HepG2 (cell line): ENCODE measurements around the gene PLCB1. TPM values are rescaled to one million over a fixed set of nuclear protein-coding genes. Genes with fewer than 3 reads are reported as not detected.

ENCODE experiments used
- ATAC-seq: fragments of 200-7000 bp; cut with Tn5 transposase; 3 replicates; pipeline ENCODE4 v1.9.1; 2020; ENCODE audit warnings: mild to moderate bottlenecking, moderate library complexity
- BruUV-seq: library from RNA; stranded (reverse); fragments of 400-500 nt; replicated peaks from 2 replicates; lab custom pipeline; 2021; lab: Mats Ljungman, UMichigan
- CTCF ChIA-PET: fragments of 300-600 bp; formaldehyde crosslinking; extraction: SDS; loops from one replicate; lab custom pipeline; 2021; ENCODE audit warnings: low total read pairs, inconsistent platforms, low intra/inter-chr PET ratio; lab: Yijun Ruan, JAX
- POLR2A ChIA-PET: fragments of 350-600 bp; sonication (Branson Sonifier 250); formaldehyde crosslinking; loops from one replicate; lab custom pipeline; 2020; ENCODE audit warnings: antibody characterized with exemption, inconsistent platforms; lab: Yijun Ruan, JAX
- DNase-seq: peaks from one replicate; pipeline ENCODE4 v3.0.0-alpha.2; 2015; ENCODE audit warnings: low spot score
- FAIRE-seq: peaks from 3 replicates; lab custom pipeline; 2011; peaks lifted over from hg19 to GRCh38; lab: Jason Lieb, UNC
- H2AFZ ChIP-seq: one replicate; pipeline ENCODE4 v1.6.1; 2011; ENCODE audit warnings: low read length, inconsistent platforms
- H3K27ac ChIP-seq: fragments of 300-600 bp; 3 replicates; pipeline ENCODE4 v1.8.0; 2011; ENCODE audit warnings: mixed run types, mild to moderate bottlenecking, mixed read lengths, low read length, inconsistent platforms; ENCODE audit not compliant: insufficient read depth; ENCODE audit errors: extremely low read length
- H3K27me3 ChIP-seq, 2 experiments: fragments of 200-600 bp in 1 of 2; 2 replicates in 1 of 2; 3 replicates in 1 of 2; pipeline versions ENCODE4 v1.6.0 to v1.8.0; 2011; ENCODE audit warnings: low read length in 2 of 2, mild to moderate bottlenecking in 2 of 2, moderate library complexity in 2 of 2, inconsistent platforms in 1 of 2; ENCODE audit not compliant: insufficient read depth in 2 of 2, control insufficient read depth in 1 of 2
- H3K36me3 ChIP-seq, 2 experiments: fragments of 200-600 bp in 1 of 2; replicated peaks in 1 of 2; 2 replicates in 1 of 2; 3 replicates in 1 of 2; pipeline versions ENCODE4 v1.5.1 to v1.8.0; 2011; ENCODE audit warnings: low read length in 2 of 2, inconsistent platforms in 1 of 2; ENCODE audit not compliant: insufficient read depth in 2 of 2, control insufficient read depth in 1 of 2
- H3K4me1 ChIP-seq: 2 replicates; pipeline ENCODE4 v1.5.1; 2012; ENCODE audit warnings: low read length, inconsistent platforms; ENCODE audit not compliant: insufficient read depth
- H3K4me2 ChIP-seq: 2 replicates; pipeline ENCODE4 v1.6.0; 2011; ENCODE audit warnings: low read depth, low read length, inconsistent platforms
- H3K4me3 ChIP-seq, 3 experiments: fragments of 200-600 bp in 1 of 3; sonication (generic), shearing (Covaris generic) in 1 of 3; replicated peaks in 1 of 3; 2 replicates each; pipeline ENCODE4 v1.5.1; 2011 to 2016; ENCODE audit warnings: low read length in 3 of 3, inconsistent platforms in 2 of 3, low read depth in 2 of 3, mild to moderate bottlenecking in 2 of 3, control low read depth in 1 of 3, mixed read lengths in 1 of 3; ENCODE audit not compliant: insufficient read depth in 1 of 3
- H3K79me2 ChIP-seq: one replicate; pipeline ENCODE4 v1.6.1; 2011; ENCODE audit warnings: low read length, inconsistent platforms; ENCODE audit not compliant: insufficient read depth
- H3K9ac ChIP-seq: 2 replicates; pipeline ENCODE4 v1.6.0; 2011; ENCODE audit warnings: mild to moderate bottlenecking, low read depth, low read length, inconsistent platforms; ENCODE audit not compliant: insufficient read depth
- H3K9me3 ChIP-seq: 2 replicates; pipeline ENCODE4 v1.5.1; 2012; ENCODE audit warnings: mild to moderate bottlenecking, low read length
- H4K20me1 ChIP-seq: 2 replicates; pipeline ENCODE4 v1.6.0; 2011; ENCODE audit warnings: inconsistent platforms, mild to moderate bottlenecking, low read length, moderate library complexity; ENCODE audit not compliant: insufficient read depth
- BRCA1 ChIP-seq: sonication (generic); formaldehyde crosslinking; IDR thresholded peaks from 2 replicates; pipeline ENCODE4 v1.4.0; 2020; ENCODE audit warnings: missing genetic modification reagents
- HDAC6 ChIP-seq: fragments of 200-600 bp; sonication (generic); IDR thresholded peaks from 2 replicates; pipeline ENCODE4 v1.7.0; 2017; ENCODE audit warnings: mild to moderate bottlenecking, antibody characterized with exemption, low read length, low read depth
- HOXA7 ChIP-seq: sonication (generic); formaldehyde crosslinking; IDR thresholded peaks from 2 replicates; pipeline ENCODE4 v1.8.1; 2022; ENCODE audit warnings: mild to moderate bottlenecking, missing genetic modification reagents, moderate library complexity
- KLF15 ChIP-seq: sonication (generic); formaldehyde crosslinking; IDR thresholded peaks from 2 replicates; pipeline ENCODE4 v1.8.1; 2023; ENCODE audit warnings: borderline replicate concordance, mild to moderate bottlenecking, inconsistent platforms, missing genetic modification reagents, mixed read lengths
- MAFF ChIP-seq: IDR thresholded peaks from 2 replicates; pipeline ENCODE4 v1.6.1; 2011; ENCODE audit warnings: low read depth, low read length, improper control_type of control experiment
- MAFK ChIP-seq, 2 experiments: IDR thresholded peaks in 1 of 2; conservative IDR thresholded peaks in 1 of 2; 2 replicates each; pipeline ENCODE4 v1.6.1; 2011; ENCODE audit warnings: improper control_type of control experiment in 2 of 2, low read length in 2 of 2
- MED13 ChIP-seq: sonication (generic); formaldehyde crosslinking; IDR thresholded peaks from 2 replicates; pipeline ENCODE4 v1.5.0; 2020; ENCODE audit warnings: missing genetic modification reagents
- MTF1 ChIP-seq: sonication (generic); formaldehyde crosslinking; IDR thresholded peaks from 2 replicates; pipeline ENCODE4 v1.5.0; 2020; ENCODE audit warnings: missing genetic modification reagents
- ZFP37 ChIP-seq: sonication (generic); formaldehyde crosslinking; IDR thresholded peaks from 2 replicates; pipeline ENCODE4 v1.4.0; 2020; ENCODE audit warnings: missing genetic modification reagents, borderline replicate concordance
- ZNF501 ChIP-seq: sonication (generic); formaldehyde crosslinking; IDR thresholded peaks from 2 replicates; pipeline ENCODE4 v1.5.1; 2020; ENCODE audit warnings: mild to moderate bottlenecking, moderate library complexity, missing genetic modification reagents
- ZNF775 ChIP-seq: sonication (generic); formaldehyde crosslinking; IDR thresholded peaks from 2 replicates; pipeline ENCODE4 v1.4.0; 2020; ENCODE audit warnings: missing genetic modification reagents, mild to moderate bottlenecking, moderate library complexity, borderline replicate concordance
- WGBS: methylation state at CpG from one replicate; pipeline ENCODE4 v1.1.6; 2017; ENCODE audit warnings: low lambda C conversion rate; 5-methylcytosine and 5-hydroxymethylcytosine counted together
- in situ Hi-C: cut with HindIII; loops from 2 replicates; pipeline ENCODE4 v1.10.0; 2017; ENCODE audit warnings: low pct_unique_long_range_greater_than_20kb; ENCODE audit not compliant: extremely low pct_ligation_motif_present
- intact Hi-C: fragments of 100-400 bp; cut with micrococcal nuclease; formaldehyde crosslinking; loops from one replicate; pipeline ENCODE4 v1.10.0; 2022; ENCODE audit not compliant: unreplicated experiment
- polyA plus RNA-seq, 8 experiments: library from polyadenylated mRNA; depleted of rRNA in 3 of 8; stranded (reverse) in 7 of 8; unstranded in 1 of 8; fragments of >200 nt; fragmentation: Illumina TruSeq in 4 of 8; extraction: Trizol in 4 of 8; gene quantifications; 2 replicates each; pipeline versions ENCODE4 v1.2.1 to v1.2.3, GENCODE V29; 2011 to 2016; ENCODE audit warnings: low read depth in 4 of 8, missing spikeins in 1 of 8, mixed read lengths in 1 of 8; ENCODE audit not compliant: insufficient read depth in 1 of 8
- total RNA-seq, 5 experiments: library from RNA; depleted of rRNA; stranded (reverse); fragments of >200 nt; fragmentation: Illumina TruSeq; extraction: Trizol; gene quantifications; 2 replicates each; pipeline ENCODE4 v1.2.3, GENCODE V29; 2016; ENCODE audit warnings: low read depth in 1 of 5
- TF ChIP-seq, protein P1 (sequence below): sonication (generic); formaldehyde crosslinking; IDR thresholded peaks from 2 replicates; pipeline ENCODE4 v1.9.0; 2021; ENCODE audit warnings: mild to moderate bottlenecking, missing genetic modification reagents

The PLCB1 gene
- total and polyA plus RNA-seq, 2 of the 13 experiments (the other 11 are each of a cell fraction or from before 2014, with no cell fraction given): 42.4 to 55.9 TPM

DNA sequence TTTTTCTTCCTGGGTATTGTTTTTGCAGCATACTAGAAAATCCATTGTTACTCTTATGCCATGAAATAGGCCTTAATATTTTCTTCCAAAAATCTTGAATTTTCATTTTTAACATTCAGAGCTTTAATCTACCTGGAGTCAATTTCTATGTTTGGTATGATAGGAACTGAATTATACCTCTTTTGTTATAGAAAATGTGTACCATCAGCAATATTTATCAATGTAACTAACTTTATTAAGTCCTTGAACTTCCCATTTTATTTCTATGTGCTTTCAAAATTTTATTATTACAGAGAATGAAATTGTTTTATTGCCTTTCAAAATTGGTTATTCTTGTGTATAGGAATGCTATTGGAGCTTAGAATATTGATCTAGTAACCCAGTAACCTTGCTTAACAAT lies 68.2 kb downstream of the PLCB1 start:
- 0 out of 5 replicates have a peak, but pooled peaks cover 0 to 3% of the 10 kb centered on the region in 2 experiments for H3K36me3 ChIP-seq
- no peak overlapping the region for H3K4me2 ChIP-seq
- ChIA-PET CTCF (no interaction called here), POLR2A (no interaction called here)
- no peak overlapping the region for H2AFZ ChIP-seq
- H3K4me3 ChIP-seq: no peak overlapping the region
- peaks cover 22% of the 10 kb centered on the region for H3K4me1 ChIP-seq
- no peaks in the 10 kb centered on the region for H3K9me3 ChIP-seq
- peaks cover 64% of the 10 kb centered on the region for H3K79me2 ChIP-seq
- FAIRE-seq (no peak), DNase-seq (no peak), ATAC-seq (no peak)
- no peak overlapping the region for H3K27ac ChIP-seq
- in situ Hi-C loops (no loop called here), intact Hi-C loops (no loop called here)
- no TSS peak for BruUV-seq
- TF ChIP-seq MAFK (conservative IDR thresholded peaks at IDR 0.05 in 1 of 2, IDR thresholded peaks at IDR 0.05 in 1 of 2; ENCODE audit: low read length in 2 of 2) (peak; percentile 53 to 76), MTF1 (CRISPR knock-in tag) (no peak), KLF15 (no peak), MAFF (peak; percentile 54)
- H3K27me3 ChIP-seq: no peaks in the 10 kb centered on the region
- no peaks in the 10 kb centered on the region; the same call in 1 of the 2 replicates for H4K20me1 ChIP-seq
- no peak overlapping the region for H3K9ac ChIP-seq

DNA sequence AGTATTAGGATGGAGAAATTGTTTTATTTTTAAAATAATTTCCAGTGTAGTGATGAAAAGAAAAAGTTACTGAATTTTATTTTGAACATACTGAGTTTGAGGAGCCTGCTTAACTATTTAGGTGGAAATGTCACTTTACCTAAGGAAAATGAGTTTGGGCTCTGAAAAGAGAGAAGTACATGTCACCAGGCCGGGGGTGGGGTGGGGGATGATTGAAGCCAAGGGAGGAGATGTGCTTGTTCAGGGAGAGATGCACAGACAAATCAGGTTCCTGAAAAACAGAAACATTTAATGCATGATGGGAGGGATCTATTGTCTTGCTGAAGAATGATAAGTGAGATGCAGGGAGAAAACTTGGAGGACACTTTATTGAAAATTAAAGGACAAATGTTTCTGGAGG lies 71.3 kb downstream of the PLCB1 start:
- Histone ChIP-seq H3K36me3 (peaks cover 0 to 2% of the 10 kb centered on the region in 2 experiments; a peak in 1 of 5 replicates), H3K4me1 (peaks cover 50% of the 10 kb centered on the region), H3K9me3 (no peaks in the 10 kb centered on the region), H3K4me3 (no peak overlapping the region), H4K20me1 (no peaks in the 10 kb centered on the region; the same call in 1 of the 2 replicates), H3K4me2 (no peak overlapping the region), H2AFZ (no peak overlapping the region), H3K27ac (no peak overlapping the region), H3K79me2 (peaks cover 66% of the 10 kb centered on the region), H3K27me3 (no peaks in the 10 kb centered on the region), H3K9ac (no peak overlapping the region)
- POLR2A ChIA-PET: no interaction called here
- in situ Hi-C loops (no loop called here), intact Hi-C loops (no loop called here)
- no peak for DNase-seq
- CTCF ChIA-PET: no interaction called here
- WGBS: 93% methylated on average over 1 of the region's 1 CpG
- FAIRE-seq: no peak
- no TSS peak for BruUV-seq
- ATAC-seq: no peak
- TF ChIP-seq HOXA7 (CRISPR knock-in tag) (no peak), ZNF775 (no peak), HDAC6 (no peak), ZNF501 (CRISPR knock-in tag) (no peak), MED13 (CRISPR knock-in tag) (no peak), ZFP37 (CRISPR knock-in tag) (no peak), BRCA1 (CRISPR knock-in tag) (no peak)
- TF ChIP-seq, protein P1, sequence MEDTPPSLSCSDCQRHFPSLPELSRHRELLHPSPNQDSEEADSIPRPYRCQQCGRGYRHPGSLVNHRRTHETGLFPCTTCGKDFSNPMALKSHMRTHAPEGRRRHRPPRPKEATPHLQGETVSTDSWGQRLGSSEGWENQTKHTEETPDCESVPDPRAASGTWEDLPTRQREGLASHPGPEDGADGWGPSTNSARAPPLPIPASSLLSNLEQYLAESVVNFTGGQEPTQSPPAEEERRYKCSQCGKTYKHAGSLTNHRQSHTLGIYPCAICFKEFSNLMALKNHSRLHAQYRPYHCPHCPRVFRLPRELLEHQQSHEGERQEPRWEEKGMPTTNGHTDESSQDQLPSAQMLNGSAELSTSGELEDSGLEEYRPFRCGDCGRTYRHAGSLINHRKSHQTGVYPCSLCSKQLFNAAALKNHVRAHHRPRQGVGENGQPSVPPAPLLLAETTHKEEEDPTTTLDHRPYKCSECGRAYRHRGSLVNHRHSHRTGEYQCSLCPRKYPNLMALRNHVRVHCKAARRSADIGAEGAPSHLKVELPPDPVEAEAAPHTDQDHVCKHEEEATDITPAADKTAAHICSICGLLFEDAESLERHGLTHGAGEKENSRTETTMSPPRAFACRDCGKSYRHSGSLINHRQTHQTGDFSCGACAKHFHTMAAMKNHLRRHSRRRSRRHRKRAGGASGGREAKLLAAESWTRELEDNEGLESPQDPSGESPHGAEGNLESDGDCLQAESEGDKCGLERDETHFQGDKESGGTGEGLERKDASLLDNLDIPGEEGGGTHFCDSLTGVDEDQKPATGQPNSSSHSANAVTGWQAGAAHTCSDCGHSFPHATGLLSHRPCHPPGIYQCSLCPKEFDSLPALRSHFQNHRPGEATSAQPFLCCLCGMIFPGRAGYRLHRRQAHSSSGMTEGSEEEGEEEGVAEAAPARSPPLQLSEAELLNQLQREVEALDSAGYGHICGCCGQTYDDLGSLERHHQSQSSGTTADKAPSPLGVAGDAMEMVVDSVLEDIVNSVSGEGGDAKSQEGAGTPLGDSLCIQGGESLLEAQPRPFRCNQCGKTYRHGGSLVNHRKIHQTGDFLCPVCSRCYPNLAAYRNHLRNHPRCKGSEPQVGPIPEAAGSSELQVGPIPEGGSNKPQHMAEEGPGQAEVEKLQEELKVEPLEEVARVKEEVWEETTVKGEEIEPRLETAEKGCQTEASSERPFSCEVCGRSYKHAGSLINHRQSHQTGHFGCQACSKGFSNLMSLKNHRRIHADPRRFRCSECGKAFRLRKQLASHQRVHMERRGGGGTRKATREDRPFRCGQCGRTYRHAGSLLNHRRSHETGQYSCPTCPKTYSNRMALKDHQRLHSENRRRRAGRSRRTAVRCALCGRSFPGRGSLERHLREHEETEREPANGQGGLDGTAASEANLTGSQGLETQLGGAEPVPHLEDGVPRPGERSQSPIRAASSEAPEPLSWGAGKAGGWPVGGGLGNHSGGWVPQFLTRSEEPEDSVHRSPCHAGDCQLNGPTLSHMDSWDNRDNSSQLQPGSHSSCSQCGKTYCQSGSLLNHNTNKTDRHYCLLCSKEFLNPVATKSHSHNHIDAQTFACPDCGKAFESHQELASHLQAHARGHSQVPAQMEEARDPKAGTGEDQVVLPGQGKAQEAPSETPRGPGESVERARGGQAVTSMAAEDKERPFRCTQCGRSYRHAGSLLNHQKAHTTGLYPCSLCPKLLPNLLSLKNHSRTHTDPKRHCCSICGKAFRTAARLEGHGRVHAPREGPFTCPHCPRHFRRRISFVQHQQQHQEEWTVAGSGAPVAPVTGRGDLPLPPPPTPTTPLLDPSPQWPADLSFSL: no peak
